ENCODE data around the gene INVS.
"Not testable (repeated sequence)": the region's sequence is repeated elsewhere in the genome, so short reads cannot be mapped to it uniquely, and the experiment has no call there.

The INVS gene

DNA sequence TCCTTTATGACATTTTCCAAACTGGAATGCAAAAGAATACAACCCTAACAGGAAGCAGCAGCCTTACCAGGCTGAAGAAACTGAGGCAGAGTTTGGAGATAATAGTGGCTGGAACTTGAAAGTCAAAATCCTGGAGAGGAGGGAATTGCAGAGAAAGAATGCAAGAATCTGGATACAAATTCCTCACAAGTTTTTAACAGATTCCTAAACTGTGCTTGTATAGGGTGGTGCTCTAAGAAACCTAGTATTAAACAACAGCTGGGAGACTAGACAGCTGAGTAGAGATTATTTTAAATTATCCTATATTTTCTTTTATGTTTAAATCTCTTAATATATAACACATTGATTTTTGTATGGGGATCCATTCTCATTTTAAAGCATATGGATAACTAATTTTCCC lies 30.7 kb downstream of the INVS start:
- H3K36me3 ChIP-seq (ENCODE audit: insufficient read depth, low read length), result no peaks in the 10 kb centered on the region
- H3K27ac ChIP-seq (ENCODE audit: low read depth, low read length), result no peak overlapping the region

DNA sequence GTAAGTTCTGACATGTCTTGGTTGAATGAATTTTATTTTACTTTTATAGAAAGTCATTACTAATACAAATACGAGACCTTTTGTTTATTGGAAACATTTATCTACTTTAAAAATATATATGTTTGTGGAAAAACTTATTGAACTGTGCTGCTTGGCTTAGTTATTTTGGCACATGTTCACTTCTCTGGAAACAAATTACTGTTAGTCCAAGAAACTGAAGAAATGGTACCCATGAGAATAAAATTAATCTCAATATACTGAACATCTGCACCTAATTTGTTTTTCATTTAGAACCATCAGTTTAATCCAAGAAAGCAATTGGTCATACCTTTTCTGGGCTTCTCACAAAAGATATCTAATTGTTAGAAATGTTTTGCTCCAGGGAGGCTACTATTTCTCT lies 32.2 kb downstream of the INVS start:
- no peak overlapping the region for H3K4me3 ChIP-seq (ENCODE audit: low read depth in 1 of 2, low read length in 2 of 2)
- no peak overlapping the region for H3K27ac ChIP-seq (ENCODE audit: low read depth, low read length)
- no peaks in the 10 kb centered on the region for H3K4me1 ChIP-seq (ENCODE audit: insufficient read depth, low read length)
- H3K9ac ChIP-seq (ENCODE audit: low read length), result no peak overlapping the region
- no peaks in the 10 kb centered on the region for H3K9me3 ChIP-seq (ENCODE audit: low read length)
- no peaks in the 10 kb centered on the region for H3K36me3 ChIP-seq (ENCODE audit: insufficient read depth, low read length)
- H3K27me3 ChIP-seq (ENCODE audit: control insufficient read depth in 1 of 2, insufficient read depth in 2 of 2, low read length in 2 of 2), result no peaks in the 10 kb centered on the region

More for the DNA sequence above, 30.7 kb downstream of the INVS start:
- H3K4me1 ChIP-seq (ENCODE audit: insufficient read depth, low read length), result no peaks in the 10 kb centered on the region
- no peaks in the 10 kb centered on the region for H3K9me3 ChIP-seq (ENCODE audit: low read length)
- H3K9ac ChIP-seq (ENCODE audit: low read length), result no peak overlapping the region
- no peaks in the 10 kb centered on the region for H3K27me3 ChIP-seq (ENCODE audit: control insufficient read depth in 1 of 2, insufficient read depth in 2 of 2, low read length in 2 of 2)
- H3K4me3 ChIP-seq (ENCODE audit: low read depth in 1 of 2, low read length in 2 of 2), result no peak overlapping the region

DNA sequence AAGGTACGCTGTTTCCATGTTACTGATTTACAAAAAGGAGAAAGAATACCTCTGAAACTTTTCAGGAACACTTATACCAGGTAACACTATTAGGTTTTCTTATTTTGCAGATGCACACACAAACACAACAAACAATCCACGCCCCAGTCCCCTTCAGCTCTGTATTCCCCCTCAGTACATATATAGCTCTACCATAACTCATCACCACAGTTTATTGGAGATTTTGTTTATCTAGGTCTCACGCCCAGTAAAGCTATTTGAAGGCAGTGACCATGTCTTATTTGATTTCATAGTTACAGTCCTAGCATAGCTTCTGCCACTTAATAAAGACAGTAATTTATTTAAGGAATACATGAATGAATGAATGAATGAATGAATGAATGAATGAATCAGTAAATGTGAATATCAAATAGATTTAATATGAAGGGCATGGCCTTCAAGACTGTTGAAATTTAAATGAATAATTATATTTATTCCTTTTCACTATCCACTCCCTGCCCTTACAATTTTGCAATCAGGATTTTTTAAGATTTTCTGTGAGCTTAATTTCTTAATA lies 32.9 kb downstream of the INVS start:
- H3K9me3 ChIP-seq (ENCODE audit: low read length), result no peaks in the 10 kb centered on the region
- H3K27ac ChIP-seq (ENCODE audit: low read depth, low read length), result no peak overlapping the region
- no peaks in the 10 kb centered on the region for H3K4me1 ChIP-seq (ENCODE audit: insufficient read depth, low read length)
- no peak overlapping the region for H3K4me3 ChIP-seq (ENCODE audit: low read depth in 1 of 2, low read length in 2 of 2)
- no peaks in the 10 kb centered on the region for H3K27me3 ChIP-seq (ENCODE audit: control insufficient read depth in 1 of 2, insufficient read depth in 2 of 2, low read length in 2 of 2)
- no peak overlapping the region for H3K9ac ChIP-seq (ENCODE audit: low read length)
- no peaks in the 10 kb centered on the region for H3K36me3 ChIP-seq (ENCODE audit: insufficient read depth, low read length)

DNA sequence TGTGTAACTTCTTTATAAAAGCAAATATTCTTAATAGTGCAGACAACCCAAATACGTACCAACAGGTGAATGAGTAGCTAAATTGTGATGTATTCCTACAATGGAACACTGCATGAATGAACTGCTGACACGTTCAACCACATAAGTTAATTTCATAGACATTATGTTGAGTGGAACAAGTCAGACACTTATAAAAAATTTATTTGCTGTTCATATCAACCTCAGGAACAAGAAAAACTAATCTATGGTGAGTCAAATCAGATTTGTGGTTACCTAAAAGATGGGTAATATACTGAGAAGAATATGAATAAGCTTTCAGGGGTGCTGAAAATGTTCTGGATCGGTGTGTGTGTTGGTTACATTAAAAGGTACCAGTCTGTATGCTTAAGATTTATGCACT lies 35.7 kb downstream of the INVS start:
- H3K4me3 ChIP-seq (ENCODE audit: low read depth in 1 of 2, low read length in 2 of 2), result no peak overlapping the region

DNA sequence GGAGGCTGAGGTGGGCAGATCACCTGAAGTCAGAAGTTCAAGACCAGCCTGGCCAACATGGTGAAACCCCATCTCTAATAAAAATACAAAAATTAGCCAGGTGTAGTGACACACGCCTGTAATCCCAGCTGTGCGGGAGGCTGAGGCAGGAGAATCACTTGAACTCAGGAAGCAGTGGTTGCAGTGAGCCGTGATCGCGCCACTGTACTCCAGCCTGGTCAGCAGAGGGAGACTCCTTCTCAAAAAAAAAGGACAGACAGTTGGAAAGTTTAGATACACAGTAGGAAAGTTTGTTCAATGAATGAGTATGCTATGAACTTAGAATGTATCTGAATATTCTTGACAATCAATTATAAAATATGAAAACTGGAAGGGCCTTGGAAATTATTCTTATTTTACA lies 37.8 kb downstream of the INVS start:
- not testable (repeated sequence) for H3K9me3 ChIP-seq (ENCODE audit: low read length); H3K4me3 ChIP-seq (ENCODE audit: low read depth in 1 of 2, low read length in 2 of 2)

More for the DNA sequence above, 35.7 kb downstream of the INVS start:
- Histone ChIP-seq H3K27ac (ENCODE audit: low read depth, low read length) (no peak overlapping the region), H3K4me1 (ENCODE audit: insufficient read depth, low read length) (no peaks in the 10 kb centered on the region), H3K36me3 (ENCODE audit: insufficient read depth, low read length) (no peaks in the 10 kb centered on the region), H3K9me3 (ENCODE audit: low read length) (no peaks in the 10 kb centered on the region), H3K27me3 (ENCODE audit: control insufficient read depth in 1 of 2, insufficient read depth in 2 of 2, low read length in 2 of 2) (no peaks in the 10 kb centered on the region), H3K9ac (ENCODE audit: low read length) (no peak overlapping the region)

DNA sequence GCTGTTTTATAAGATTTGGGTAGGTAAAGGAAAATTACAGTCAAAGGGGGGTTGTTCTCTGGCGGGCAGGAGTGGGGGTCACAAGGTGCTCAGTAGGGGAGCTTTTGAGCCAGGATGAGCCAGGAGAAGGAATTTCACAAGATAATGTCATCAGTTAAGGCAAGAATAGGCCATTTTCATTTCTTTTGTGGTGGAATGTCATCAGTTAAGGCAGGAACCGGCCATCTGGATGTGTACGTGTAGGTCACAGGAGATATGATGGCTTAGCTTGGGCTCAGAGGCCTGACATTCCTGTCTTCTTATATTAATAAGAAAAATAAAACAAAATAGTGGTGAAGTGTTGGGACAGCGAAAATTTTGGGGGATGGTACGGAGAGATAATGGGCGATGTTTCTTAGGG lies 41.3 kb downstream of the INVS start:
- H3K9ac ChIP-seq (ENCODE audit: low read length); H3K4me1 ChIP-seq (ENCODE audit: insufficient read depth, low read length); H3K27ac ChIP-seq (ENCODE audit: low read depth, low read length); H3K36me3 ChIP-seq (ENCODE audit: insufficient read depth, low read length); H3K27me3 ChIP-seq (ENCODE audit: control insufficient read depth in 1 of 2, insufficient read depth in 2 of 2, low read length in 2 of 2); H3K9me3 ChIP-seq (ENCODE audit: low read length); H3K4me3 ChIP-seq (ENCODE audit: low read depth in 1 of 2, low read length in 2 of 2): not testable (repeated sequence)

More for the DNA sequence above, 37.8 kb downstream of the INVS start:
- not testable (repeated sequence) for H3K36me3 ChIP-seq (ENCODE audit: insufficient read depth, low read length); H3K4me1 ChIP-seq (ENCODE audit: insufficient read depth, low read length); H3K27ac ChIP-seq (ENCODE audit: low read depth, low read length); H3K27me3 ChIP-seq (ENCODE audit: control insufficient read depth in 1 of 2, insufficient read depth in 2 of 2, low read length in 2 of 2); H3K9ac ChIP-seq (ENCODE audit: low read length)

DNA sequence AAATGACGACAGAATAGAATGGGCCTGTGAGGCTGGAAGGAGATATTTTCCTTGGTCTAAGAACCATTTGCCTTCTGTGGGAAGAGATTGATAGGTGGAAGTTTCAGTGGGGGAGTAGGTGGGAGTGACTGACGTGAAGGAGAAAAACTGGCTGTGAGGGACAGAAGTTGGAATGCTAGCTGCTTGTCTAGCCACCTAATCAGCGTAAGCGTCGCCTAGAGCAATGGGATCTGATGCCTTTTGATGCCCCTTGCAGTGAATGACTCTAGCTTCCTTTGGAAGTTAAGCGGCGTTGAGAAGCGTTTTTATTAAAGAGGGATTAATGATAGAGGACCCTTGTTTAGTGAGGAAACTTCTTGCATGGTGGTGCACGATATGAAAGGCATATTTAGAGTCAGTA lies 42.8 kb downstream of the INVS start:
- H3K36me3 ChIP-seq (ENCODE audit: insufficient read depth, low read length); H3K9ac ChIP-seq (ENCODE audit: low read length); H3K4me1 ChIP-seq (ENCODE audit: insufficient read depth, low read length); H3K27me3 ChIP-seq (ENCODE audit: control insufficient read depth in 1 of 2, insufficient read depth in 2 of 2, low read length in 2 of 2); H3K4me3 ChIP-seq (ENCODE audit: low read depth in 1 of 2, low read length in 2 of 2); H3K9me3 ChIP-seq (ENCODE audit: low read length); H3K27ac ChIP-seq (ENCODE audit: low read depth, low read length): not testable (repeated sequence)

DNA sequence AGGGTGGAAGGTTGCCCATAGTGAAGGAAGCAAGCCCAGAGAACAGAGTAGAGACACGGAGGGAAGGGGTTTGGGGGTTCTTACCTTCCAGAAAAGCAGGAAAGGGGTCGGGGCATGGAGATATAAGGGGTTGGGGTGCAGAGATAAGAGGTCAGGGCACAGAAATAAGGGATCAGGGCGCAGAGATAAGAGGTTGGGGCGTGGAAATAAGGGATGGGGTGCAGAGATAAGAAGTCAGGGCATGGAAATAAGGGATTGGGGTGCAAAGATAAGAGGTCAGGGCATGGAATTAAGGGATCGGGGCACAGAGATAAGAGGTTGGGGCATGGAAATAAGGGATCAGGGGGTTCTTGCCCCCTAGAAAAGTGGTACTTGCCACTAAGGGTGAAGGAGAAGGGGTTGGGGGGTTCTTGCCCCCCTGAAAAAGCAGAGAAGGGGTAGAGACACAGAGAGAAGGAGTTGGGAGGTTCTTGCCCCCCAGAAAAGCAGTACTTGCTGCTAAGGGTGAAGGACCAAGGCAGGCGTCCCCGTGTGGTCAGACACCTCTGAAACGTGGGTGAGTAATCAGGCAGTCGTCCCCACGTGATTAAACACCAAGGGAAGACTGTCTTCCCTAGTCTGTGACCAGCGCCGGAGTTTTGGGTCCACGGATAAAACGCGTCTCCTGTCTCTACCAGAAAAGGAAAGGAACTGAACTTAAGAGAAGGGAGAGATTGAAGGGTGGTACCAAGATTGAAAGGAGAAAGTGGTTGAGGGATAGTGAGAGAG lies 46.3 kb downstream of the INVS start:
- not testable (repeated sequence) for H3K4me1 ChIP-seq (ENCODE audit: insufficient read depth, low read length); H3K36me3 ChIP-seq (ENCODE audit: insufficient read depth, low read length); H3K27me3 ChIP-seq (ENCODE audit: control insufficient read depth in 1 of 2, insufficient read depth in 2 of 2, low read length in 2 of 2); H3K27ac ChIP-seq (ENCODE audit: low read depth, low read length); H3K9ac ChIP-seq (ENCODE audit: low read length); H3K4me3 ChIP-seq (ENCODE audit: low read depth in 1 of 2, low read length in 2 of 2); H3K9me3 ChIP-seq (ENCODE audit: low read length)

DNA sequence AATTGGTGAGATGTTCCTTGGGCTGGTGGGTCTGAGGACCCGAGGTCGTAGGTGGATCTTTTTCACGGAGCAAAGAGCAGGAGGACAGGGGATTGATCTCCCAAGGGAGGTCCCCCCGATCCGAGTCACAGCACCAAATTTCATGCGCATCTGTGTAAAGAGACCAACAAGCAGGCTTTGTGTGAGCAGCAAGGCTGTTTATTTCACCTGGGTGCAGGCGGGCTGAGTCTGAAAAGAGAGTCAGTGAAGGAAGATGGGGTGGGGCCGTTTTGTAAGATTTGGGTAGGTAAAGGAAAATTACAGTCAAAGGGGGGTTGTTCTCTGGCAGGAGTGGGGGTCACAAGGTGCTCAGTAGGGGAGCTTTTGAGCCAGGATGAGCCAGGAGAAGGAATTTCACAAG lies 46.9 kb downstream of the INVS start:
- not testable (repeated sequence) for H3K9ac ChIP-seq (ENCODE audit: low read length); H3K36me3 ChIP-seq (ENCODE audit: insufficient read depth, low read length); H3K4me3 ChIP-seq (ENCODE audit: low read depth in 1 of 2, low read length in 2 of 2); H3K27me3 ChIP-seq (ENCODE audit: control insufficient read depth in 1 of 2, insufficient read depth in 2 of 2, low read length in 2 of 2); H3K27ac ChIP-seq (ENCODE audit: low read depth, low read length); H3K9me3 ChIP-seq (ENCODE audit: low read length); H3K4me1 ChIP-seq (ENCODE audit: insufficient read depth, low read length)

DNA sequence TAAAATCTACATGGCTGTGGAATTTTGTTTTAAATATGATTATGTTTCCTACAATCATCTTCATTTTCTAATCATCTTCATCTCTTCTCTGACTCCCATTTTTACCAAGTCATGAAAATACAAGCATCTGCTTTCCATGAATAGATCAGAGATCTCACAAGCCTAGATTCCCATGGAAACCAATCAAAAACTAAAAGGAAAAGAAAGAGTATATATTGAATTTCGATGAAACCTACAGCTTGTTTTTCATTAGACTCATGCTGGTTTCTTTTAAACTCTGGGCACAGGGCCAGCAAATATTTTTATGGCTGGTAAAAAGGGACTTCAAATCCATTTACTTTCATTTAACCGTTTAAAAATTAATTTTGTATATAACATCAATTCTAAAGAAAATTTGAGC lies 51.2 kb downstream of the INVS start:
- Histone ChIP-seq H3K9ac (ENCODE audit: low read length) (no peak overlapping the region), H3K36me3 (ENCODE audit: insufficient read depth, low read length) (no peaks in the 10 kb centered on the region), H3K9me3 (ENCODE audit: low read length) (no peaks in the 10 kb centered on the region), H3K27ac (ENCODE audit: low read depth, low read length) (no peak overlapping the region), H3K27me3 (ENCODE audit: control insufficient read depth in 1 of 2, insufficient read depth in 2 of 2, low read length in 2 of 2) (no peaks in the 10 kb centered on the region), H3K4me1 (ENCODE audit: insufficient read depth, low read length) (peaks cover 7% of the 10 kb centered on the region), H3K4me3 (ENCODE audit: low read depth in 1 of 2, low read length in 2 of 2) (no peak overlapping the region)

DNA sequence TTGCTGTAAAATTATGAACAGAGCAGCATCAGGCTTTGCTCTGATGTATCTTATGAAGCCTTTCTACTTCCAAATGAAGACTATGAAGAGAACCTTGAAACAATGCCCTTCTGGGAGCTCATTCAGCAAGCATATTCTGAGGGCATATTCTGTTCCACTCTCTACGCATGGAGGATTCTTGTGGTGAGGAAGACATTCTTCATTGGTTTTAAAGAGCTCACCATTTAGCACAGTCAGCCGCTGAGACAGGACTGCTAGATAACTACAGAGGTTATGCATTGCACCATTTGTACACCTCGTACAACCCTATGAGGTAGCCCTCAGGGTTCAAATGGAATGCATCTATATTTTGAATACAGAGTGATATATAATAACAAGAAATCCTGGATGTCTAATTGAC lies 61.0 kb downstream of the INVS start:
- Histone ChIP-seq H3K4me3 (ENCODE audit: low read depth in 1 of 2, low read length in 2 of 2) (no peak overlapping the region), H3K27me3 (ENCODE audit: control insufficient read depth in 1 of 2, insufficient read depth in 2 of 2, low read length in 2 of 2) (no peaks in the 10 kb centered on the region), H3K27ac (ENCODE audit: low read depth, low read length) (no peak overlapping the region), H3K36me3 (ENCODE audit: insufficient read depth, low read length) (no peaks in the 10 kb centered on the region), H3K9ac (ENCODE audit: low read length) (no peak overlapping the region), H3K9me3 (ENCODE audit: low read length) (no peaks in the 10 kb centered on the region), H3K4me1 (ENCODE audit: insufficient read depth, low read length) (no peaks in the 10 kb centered on the region)

DNA sequence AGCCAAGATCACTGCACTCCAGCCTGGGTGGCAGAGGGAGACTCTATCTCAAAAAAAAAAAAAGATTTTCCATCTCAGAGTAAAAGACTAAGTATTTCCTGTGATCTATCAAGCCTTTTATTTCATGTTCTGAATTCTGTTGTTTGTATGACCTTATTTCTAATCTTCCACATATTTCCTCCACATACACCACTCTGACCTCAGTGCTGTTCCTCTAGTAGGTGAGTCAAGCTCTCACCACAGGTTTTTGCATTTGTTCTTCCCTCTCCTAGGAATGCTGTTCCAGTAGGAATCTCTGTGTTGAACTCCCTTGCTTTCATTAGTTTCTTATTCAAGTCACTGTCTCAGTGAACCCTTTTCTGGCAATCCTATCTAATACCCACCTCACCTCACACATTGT lies 68.1 kb downstream of the INVS start:
- Histone ChIP-seq H3K36me3 (ENCODE audit: insufficient read depth, low read length) (no peaks in the 10 kb centered on the region), H3K4me1 (ENCODE audit: insufficient read depth, low read length) (no peaks in the 10 kb centered on the region), H3K27ac (ENCODE audit: low read depth, low read length) (no peak overlapping the region), H3K4me3 (ENCODE audit: low read depth in 1 of 2, low read length in 2 of 2) (no peak overlapping the region), H3K27me3 (ENCODE audit: control insufficient read depth in 1 of 2, insufficient read depth in 2 of 2, low read length in 2 of 2) (no peaks in the 10 kb centered on the region), H3K9me3 (ENCODE audit: low read length) (peaks cover 3% of the 10 kb centered on the region), H3K9ac (ENCODE audit: low read length) (no peak overlapping the region)
